ENCODE measurements around the gene ROGDI.

ROGDI gene

DNA sequence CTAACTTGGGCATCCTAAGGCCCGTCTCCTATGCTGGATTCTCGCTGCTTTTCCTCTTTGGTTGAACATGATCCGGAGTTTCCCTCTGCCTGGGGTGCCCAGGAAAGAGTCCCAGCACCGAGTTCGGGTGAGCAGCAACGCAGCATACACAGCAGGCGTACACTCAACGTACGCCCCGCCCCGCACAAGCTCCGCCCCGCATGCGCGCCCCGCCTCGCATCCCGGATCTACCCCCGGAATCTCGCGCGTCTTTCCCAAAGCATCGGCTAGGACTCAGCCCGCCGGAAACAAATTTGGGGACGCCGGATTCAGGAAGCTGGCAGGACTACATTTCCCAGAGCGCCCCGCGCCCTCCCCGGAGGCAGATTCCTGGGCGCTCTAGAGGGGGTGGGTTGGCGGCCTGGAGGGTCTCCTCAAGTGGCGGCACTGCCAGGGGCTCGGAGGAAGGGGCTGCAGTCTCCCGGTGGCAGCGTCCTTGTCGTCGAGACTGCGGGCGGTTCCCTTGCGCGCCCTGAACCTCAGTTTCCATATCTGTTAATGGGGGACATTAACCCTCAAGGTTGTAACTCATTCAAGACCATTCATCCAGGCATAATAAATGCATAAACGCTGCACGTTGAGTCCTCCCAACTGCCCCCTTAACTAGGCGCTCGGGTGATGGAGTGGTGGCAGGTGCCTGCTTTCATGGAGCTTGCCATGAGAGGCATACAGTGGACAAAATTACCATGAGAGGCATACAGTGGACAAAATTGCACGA lies 33.7 kb downstream of the ROGDI start:
- ChIA-PET CTCF (interaction anchor here (0.7 kb wide), 1 partner anchor 29 kb away, joined by 3 read pairs; no protein-coding TSS in a partner anchor), POLR2A (interaction anchor here (1.0 to 3.1 kb wide), 11 partner anchors 11 to 176 kb away, joined by 3 to 19 read pairs (median 4); partner anchors contain the start of genes ANKS3, DNAAF8, NUDT16L1 and ROGDI)
- DNase-seq (ENCODE audit: extremely low spot score) = peak; percentile 95

DNA sequence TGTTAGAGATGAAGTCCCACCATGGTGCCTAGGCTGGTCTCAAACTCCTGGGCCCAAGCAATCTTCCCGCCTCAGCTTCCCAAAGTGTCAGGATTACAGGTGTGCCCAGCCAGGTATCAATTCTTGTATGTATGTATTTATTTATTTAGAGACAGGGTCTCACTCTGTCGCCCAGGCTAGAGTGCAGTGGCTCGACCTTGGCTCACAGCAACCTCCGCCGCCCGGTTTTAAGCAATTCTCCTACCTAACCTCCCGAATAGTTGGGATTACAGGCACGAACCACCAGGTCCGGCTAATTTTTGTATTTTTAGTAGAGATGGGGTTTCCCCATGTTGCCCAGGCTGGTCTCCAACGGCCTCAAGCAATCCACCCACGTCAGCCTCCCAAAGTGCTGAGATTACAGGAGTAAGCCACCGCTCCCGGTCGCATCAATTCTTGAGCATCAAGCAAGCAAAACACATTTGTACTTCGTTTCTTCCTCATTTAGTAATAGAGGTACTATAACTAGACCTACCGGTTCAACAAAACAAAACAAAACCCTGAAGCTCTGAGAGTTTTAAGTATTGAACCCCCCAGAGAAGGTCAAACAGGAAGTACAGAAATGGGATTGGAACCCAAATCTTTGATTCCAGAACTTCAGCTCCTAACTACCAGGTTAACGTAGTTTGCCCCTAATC lies 34.4 kb downstream of the ROGDI start:
- POLR2A ChIA-PET = interaction anchor here (1.0 to 3.1 kb wide), 10 partner anchors 12 to 177 kb away, joined by 3 to 19 read pairs (median 4); partner anchors contain the start of genes ANKS3, DNAAF8, ROGDI and SEPTIN12
- TF ChIP-seq CTBP1 (IDR thresholded peaks at IDR 0.05; ENCODE audit: borderline replicate concordance) (no peak), ARNT (IDR thresholded peaks at IDR 0.05) (no peak), L3MBTL2 (conservative IDR thresholded peaks at IDR 0.05) (no peak), FOXM1 (IDR thresholded peaks at IDR 0.05; ENCODE audit: borderline replicate concordance) (no peak), FOXK2 (IDR thresholded peaks at IDR 0.05) (no peak), ZNF384 (IDR thresholded peaks at IDR 0.05) (no peak), FOXA1 (IDR thresholded peaks at IDR 0.05) (no peak), BHLHE40 (IDR thresholded peaks at IDR 0.05; ENCODE audit: borderline replicate concordance) (no peak), ELF4 (IDR thresholded peaks at IDR 0.05) (no peak), SUZ12 (IDR thresholded peaks at IDR 0.05) (no peak), SP1 (IDR thresholded peaks at IDR 0.05) (no peak), NFRKB (IDR thresholded peaks at IDR 0.05) (no peak)
- TF ChIP-seq, protein P1, sequence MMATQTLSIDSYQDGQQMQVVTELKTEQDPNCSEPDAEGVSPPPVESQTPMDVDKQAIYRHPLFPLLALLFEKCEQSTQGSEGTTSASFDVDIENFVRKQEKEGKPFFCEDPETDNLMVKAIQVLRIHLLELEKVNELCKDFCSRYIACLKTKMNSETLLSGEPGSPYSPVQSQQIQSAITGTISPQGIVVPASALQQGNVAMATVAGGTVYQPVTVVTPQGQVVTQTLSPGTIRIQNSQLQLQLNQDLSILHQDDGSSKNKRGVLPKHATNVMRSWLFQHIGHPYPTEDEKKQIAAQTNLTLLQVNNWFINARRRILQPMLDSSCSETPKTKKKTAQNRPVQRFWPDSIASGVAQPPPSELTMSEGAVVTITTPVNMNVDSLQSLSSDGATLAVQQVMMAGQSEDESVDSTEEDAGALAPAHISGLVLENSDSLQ (IDR thresholded peaks at IDR 0.05) = no peak
- DNase-seq (ENCODE audit: extremely low spot score) = no peak
- CTCF ChIA-PET = no interaction called here

More for the DNA sequence above, 33.7 kb downstream of the ROGDI start:
- TF ChIP-seq ELF4 (IDR thresholded peaks at IDR 0.05) (peak; percentile 52), SUZ12 (IDR thresholded peaks at IDR 0.05) (no peak)

DNA sequence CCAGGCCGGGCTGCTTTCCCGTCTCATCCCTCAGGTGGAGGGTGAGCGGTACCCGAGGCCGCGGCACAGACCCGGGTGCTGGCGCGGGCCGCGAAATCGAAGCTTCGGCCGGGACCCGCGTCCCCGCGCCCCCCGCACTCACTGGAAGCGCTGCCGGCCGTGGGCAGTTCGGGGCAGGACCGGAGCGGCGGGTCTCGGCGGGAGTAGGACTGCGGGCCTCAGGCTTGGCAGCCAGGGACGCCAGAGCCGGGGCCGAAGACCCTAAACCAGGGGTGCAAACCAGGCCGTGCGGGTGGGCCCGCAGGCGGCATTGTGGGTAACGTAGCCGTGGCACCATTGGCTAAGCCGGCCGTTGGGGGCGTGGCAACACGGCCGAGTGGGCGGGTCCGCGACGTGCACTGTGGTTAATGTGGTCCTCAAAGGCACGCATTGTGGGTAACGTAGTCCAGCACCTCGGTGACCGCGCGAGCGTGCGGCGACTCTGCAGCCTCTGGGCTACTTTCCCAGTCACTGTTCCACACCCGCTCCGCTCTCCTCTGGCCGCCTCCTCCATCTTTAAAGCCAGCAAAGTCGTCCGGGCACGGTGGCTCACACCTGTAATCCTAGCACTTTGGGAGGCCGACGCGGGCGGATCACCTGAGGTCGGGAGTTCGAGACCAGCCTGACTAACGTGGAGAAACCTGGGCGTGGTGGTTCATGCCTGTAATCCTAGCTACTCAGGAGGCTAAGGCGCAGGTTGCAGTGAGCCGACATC lies 35.4 kb downstream of the ROGDI start, which contains the start of gene ZNF500:
TSS of gene ZNF500 (minus strand) at position 288 of the 754 bp plus-strand sequence. CDS start 1,184 bp downstream, outside the sequence.
- ChIA-PET POLR2A (interaction anchor here (1.3 to 3.1 kb wide), 2 partner anchors 32 to 36 kb away, joined by 3 to 18 read pairs; partner anchors contain the start of genes DNAAF8 and ROGDI), CTCF (no interaction called here)
- peak; percentile 96 for DNase-seq (ENCODE audit: extremely low spot score)
- no peak for TF ChIP-seq FOXM1 (IDR thresholded peaks at IDR 0.05; ENCODE audit: borderline replicate concordance)
- TF ChIP-seq SUZ12 (IDR thresholded peaks at IDR 0.05) = no peak
- no peak for TF ChIP-seq CTBP1 (IDR thresholded peaks at IDR 0.05; ENCODE audit: borderline replicate concordance)
- no peak for TF ChIP-seq HDGF (IDR thresholded peaks at IDR 0.05; ENCODE audit: borderline replicate concordance)
- peak; percentile 58; the same call in 1 of the 2 replicates for TF ChIP-seq SP1 (IDR thresholded peaks at IDR 0.05)
- TF ChIP-seq BHLHE40 (IDR thresholded peaks at IDR 0.05; ENCODE audit: borderline replicate concordance) = no peak
- TF ChIP-seq ARNT (IDR thresholded peaks at IDR 0.05) = no peak
- no peak for TF ChIP-seq NFRKB (IDR thresholded peaks at IDR 0.05)
- no peak for TF ChIP-seq TARDBP (IDR thresholded peaks at IDR 0.05)
- TF ChIP-seq, protein P1 (IDR thresholded peaks at IDR 0.05) = no peak
- TF ChIP-seq ELF4 (IDR thresholded peaks at IDR 0.05) = no peak
- TF ChIP-seq FOXK2 (IDR thresholded peaks at IDR 0.05) = no peak
- TF ChIP-seq L3MBTL2 (conservative IDR thresholded peaks at IDR 0.05) = peak; percentile 63; the same call in 1 of the 2 replicates

DNA sequence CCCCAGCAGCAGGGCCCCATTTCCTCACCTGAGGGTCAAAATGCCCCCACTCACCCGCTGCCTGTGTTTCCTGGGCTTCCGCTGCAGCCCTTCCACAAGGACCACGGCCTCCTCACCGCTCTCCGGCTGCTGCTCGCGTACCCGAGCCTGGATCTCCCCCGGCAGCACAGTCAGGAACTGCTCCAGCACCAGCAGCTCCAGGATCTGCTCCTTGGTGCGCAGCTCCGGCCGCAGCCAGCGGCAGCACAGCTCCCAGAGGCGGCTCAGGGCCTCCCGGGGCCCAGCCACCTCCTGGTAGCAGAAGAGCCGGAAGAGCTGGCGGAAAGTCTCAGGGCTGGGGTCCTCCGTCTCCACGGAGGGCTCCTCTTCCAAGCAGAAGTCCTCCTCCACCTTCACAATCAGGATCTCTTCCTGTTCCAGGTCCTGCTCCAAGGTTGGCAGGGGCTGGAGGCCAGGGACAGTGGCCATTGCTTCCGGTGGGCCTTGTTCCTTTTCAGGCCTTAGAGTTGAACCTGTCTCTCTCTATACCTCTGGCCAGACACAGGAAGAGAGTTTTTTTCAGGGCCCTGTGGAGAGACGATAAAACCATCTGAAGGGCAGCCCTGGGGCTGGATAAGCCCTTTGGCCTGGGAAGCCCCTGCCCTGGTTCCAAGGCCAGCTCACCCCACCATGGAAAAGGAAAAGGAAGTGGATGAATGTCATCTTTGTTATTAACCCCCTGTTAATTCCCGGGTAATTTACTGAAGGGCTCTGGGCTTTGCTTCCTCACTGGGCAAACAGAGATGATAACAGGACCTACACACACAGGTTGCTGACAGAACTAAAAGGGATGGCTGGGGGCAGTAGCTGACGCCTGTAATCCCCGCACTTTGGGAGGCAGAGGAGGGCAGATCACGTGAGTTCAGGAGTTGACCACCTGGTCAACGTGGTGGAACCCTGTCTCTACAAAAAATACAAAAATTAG lies 36.6 kb downstream of the ROGDI start:
- no peak for TF ChIP-seq FOXM1 (IDR thresholded peaks at IDR 0.05; ENCODE audit: borderline replicate concordance)
- TF ChIP-seq CTBP1 (IDR thresholded peaks at IDR 0.05; ENCODE audit: borderline replicate concordance) = no peak
- TF ChIP-seq, protein P1 (IDR thresholded peaks at IDR 0.05) = no peak
- no peak for TF ChIP-seq SP1 (IDR thresholded peaks at IDR 0.05)
- TF ChIP-seq FOXK2 (IDR thresholded peaks at IDR 0.05) = no peak
- no peak for TF ChIP-seq LEF1 (IDR thresholded peaks at IDR 0.05; ENCODE audit: borderline replicate concordance)
- no peak for TF ChIP-seq HDGF (IDR thresholded peaks at IDR 0.05; ENCODE audit: borderline replicate concordance)
- no peak for TF ChIP-seq L3MBTL2 (conservative IDR thresholded peaks at IDR 0.05)
- no peak for TF ChIP-seq ELF4 (IDR thresholded peaks at IDR 0.05)
- TF ChIP-seq BHLHE40 (IDR thresholded peaks at IDR 0.05; ENCODE audit: borderline replicate concordance) = no peak
- no peak for TF ChIP-seq TARDBP (IDR thresholded peaks at IDR 0.05)
- no peak for TF ChIP-seq SUZ12 (IDR thresholded peaks at IDR 0.05)
- no peak for TF ChIP-seq ARNT (IDR thresholded peaks at IDR 0.05)
- no peak for TF ChIP-seq ZNF384 (IDR thresholded peaks at IDR 0.05)
- no peak for TF ChIP-seq FOXA1 (IDR thresholded peaks at IDR 0.05)
- no peak for TF ChIP-seq NFRKB (IDR thresholded peaks at IDR 0.05)
- DNase-seq (ENCODE audit: extremely low spot score) = no peak
- CTCF ChIA-PET = no interaction called here
- POLR2A ChIA-PET = interaction anchor here (1.3 kb wide), 1 partner anchor 31 kb away, joined by 3 read pairs; the partner anchor contains the start of gene DNAAF8
